Panc1 (cell line): ENCODE results near the gene LGI4. TPM values are rescaled to one million over a fixed set of nuclear protein-coding genes. Genes with fewer than 3 reads are reported as not detected.

ENCODE experiments used
- ATAC-seq: fragments of 200-7000 bp; cut with Tn5 transposase; 2 replicates; pipeline ENCODE4 v1.9.1; 2020; ENCODE audit warnings: mild to moderate bottlenecking, moderate library complexity
- BruUV-seq: library from RNA; stranded (reverse); fragments of 400-500 nt; replicated peaks from 2 replicates; lab custom pipeline; 2021; lab: Mats Ljungman, UMichigan
- CTCF ChIA-PET: fragments of 300-600 bp; sonication (Branson Sonifier 250); formaldehyde crosslinking; loops from one replicate; lab custom pipeline; 2022; ENCODE audit warnings: antibody characterized with exemption; lab: Charles Lee
- POLR2A ChIA-PET: fragments of 300-600 bp; sonication (Branson Sonifier 250); formaldehyde crosslinking; loops from one replicate; lab custom pipeline; 2022; ENCODE audit warnings: antibody characterized with exemption; lab: Charles Lee
- DNase-seq: peaks from one replicate; pipeline ENCODE4 v3.0.0-alpha.2; 2010; ENCODE audit warnings: low read depth, low spot score
- H3K27ac ChIP-seq: 2 replicates; pipeline ENCODE4 v1.5.1; 2011; ENCODE audit warnings: mild to moderate bottlenecking, low read length, inconsistent platforms
- H3K27me3 ChIP-seq: fragments of 200-500 bp; sonication (Bioruptor generic); 2 replicates; pipeline ENCODE4 v1.6.0; 2014; ENCODE audit warnings: low read length, inconsistent platforms; ENCODE audit not compliant: control insufficient read depth, insufficient read depth
- H3K36me3 ChIP-seq: fragments of 200-500 bp; sonication (Bioruptor generic); 2 replicates; pipeline ENCODE4 v1.5.1; 2014; ENCODE audit warnings: inconsistent platforms, mild to moderate bottlenecking, low read length, moderate library complexity; ENCODE audit not compliant: control insufficient read depth, insufficient read depth
- H3K4me1 ChIP-seq: 2 replicates; pipeline ENCODE4 v1.5.1; 2011; ENCODE audit warnings: inconsistent platforms, mild to moderate bottlenecking, low read length, moderate library complexity; ENCODE audit not compliant: control insufficient read depth, insufficient read depth
- H3K4me3 ChIP-seq, 2 experiments: 2 replicates each; pipeline ENCODE4 v1.5.1; 2011 to 2012; ENCODE audit warnings: low read depth in 2 of 2, low read length in 2 of 2, mild to moderate bottlenecking in 2 of 2, inconsistent platforms in 1 of 2, moderate library complexity in 1 of 2
- H3K9me3 ChIP-seq: fragments of 200-500 bp; sonication (Bioruptor generic); 2 replicates; pipeline ENCODE4 v1.5.1; 2014; ENCODE audit warnings: low read depth, mild to moderate bottlenecking, inconsistent platforms, low read length, moderate library complexity; ENCODE audit not compliant: control insufficient read depth, insufficient read depth
- CTCF ChIP-seq: fragments of 450-650 bp; IDR thresholded peaks from 2 replicates; pipeline ENCODE4 v1.5.1; 2017; ENCODE audit warnings: mild to moderate bottlenecking
- POLR2AphosphoS5 ChIP-seq: IDR thresholded peaks from 2 replicates; pipeline ENCODE4 v1.6.1; 2012; ENCODE audit warnings: mild to moderate bottlenecking, low read depth, low read length, moderate library complexity
- REST ChIP-seq, 2 experiments: IDR thresholded peaks; 2 replicates each; pipeline ENCODE4 v1.6.1; 2011 to 2012; ENCODE audit warnings: low read depth in 2 of 2, control low read depth in 1 of 2, low read length in 1 of 2, mild to moderate bottlenecking in 1 of 2, moderate library complexity in 1 of 2; ENCODE audit not compliant: insufficient read depth in 1 of 2
- SIN3A ChIP-seq: IDR thresholded peaks from 2 replicates; pipeline ENCODE4 v1.6.1; 2012; ENCODE audit warnings: low read depth, mild to moderate bottlenecking, low read length, moderate library complexity, borderline replicate concordance; ENCODE audit not compliant: insufficient read depth
- TCF7L2 ChIP-seq: IDR thresholded peaks from 2 replicates; pipeline ENCODE4 v1.6.1; 2011; ENCODE audit warnings: mild to moderate bottlenecking, low read depth, low read length, inconsistent platforms
- in situ Hi-C: cut with HindIII; loops from 2 replicates; pipeline ENCODE4 v1.10.0; 2016; ENCODE audit warnings: low sequenced_read_pairs, low pct_unique_long_range_greater_than_20kb
- intact Hi-C: fragments of 100-400 bp; cut with micrococcal nuclease; formaldehyde crosslinking; loops from one replicate; pipeline ENCODE4 v1.10.0; 2022; ENCODE audit not compliant: unreplicated experiment
- total RNA-seq: library from RNA; stranded (reverse); gene quantifications from one replicate; pipeline ENCODE4 v1.2.1, GENCODE V29; 2021; ENCODE audit not compliant: unreplicated experiment

Gene LGI4
- total RNA-seq, 1 experiment from 2014 or later, result 0.18 TPM

- Histone ChIP-seq H3K4me1 (peaks cover 13% of the 10 kb centered on the region), H3K27me3 (peaks cover 19% of the 10 kb centered on the region), H3K27ac (no peak overlapping the region), H3K4me3 (no peak overlapping the region), H3K9me3 (no peaks in the 10 kb centered on the region), H3K36me3 (no peaks in the 10 kb centered on the region; the same call in none of the 2 replicates)
- no peak for ATAC-seq
- ChIA-PET CTCF (interaction anchor here (0.6 kb wide), 1 partner anchor 93 kb away, joined by 4 read pairs; no protein-coding TSS in a partner anchor), POLR2A (no interaction called here)
- no TSS peak for BruUV-seq
- TF ChIP-seq TCF7L2 (no peak), REST (IDR thresholded peaks at IDR 0.05; ENCODE audit: insufficient read depth in 1 of 2, low read depth in 2 of 2, low read length in 1 of 2) (no peak), SIN3A (no peak), CTCF (no peak), POLR2AphosphoS5 (no peak)
- no peak for DNase-seq
- in situ Hi-C loops, result no loop called here
- intact Hi-C loops, result no loop called here
Measured at GRCh38 chr19:35144600-35145436, 10.0 kb upstream of the LGI4 start.

- no TSS peak for BruUV-seq
- Histone ChIP-seq H3K9me3 (no peaks in the 10 kb centered on the region), H3K36me3 (no peaks in the 10 kb centered on the region; the same call in none of the 2 replicates), H3K27me3 (peaks cover 19% of the 10 kb centered on the region), H3K4me1 (peaks cover 13% of the 10 kb centered on the region), H3K4me3 (no peak overlapping the region), H3K27ac (no peak overlapping the region)
- intact Hi-C loops (no loop called here), in situ Hi-C loops (no loop called here)
- TF ChIP-seq POLR2AphosphoS5, result no peak
- no peak for TF ChIP-seq TCF7L2
- no peak for TF ChIP-seq SIN3A
- TF ChIP-seq REST (IDR thresholded peaks at IDR 0.05; ENCODE audit: insufficient read depth in 1 of 2, low read depth in 2 of 2, low read length in 1 of 2), result no peak
- TF ChIP-seq CTCF, result no peak
- ATAC-seq (no peak), DNase-seq (no peak)
- ChIA-PET POLR2A (no interaction called here), CTCF (interaction anchor here (0.6 kb wide), 1 partner anchor 93 kb away, joined by 4 read pairs; no protein-coding TSS in a partner anchor)
Measured at GRCh38 chr19:35144259-35144599, 9.4 kb upstream of the LGI4 start.
